ENCODE results near the gene FARP1. TPM values are rescaled to one million over a fixed set of nuclear protein-coding genes. Genes with fewer than 3 reads are reported as not detected.

Gene FARP1
- total and polyA plus RNA-seq, 10 of the 15 experiments (the other 5 are each of a cell fraction or from before 2014, with no cell fraction given): 0.17 to 6.9 (median 0.68) TPM

DNA sequence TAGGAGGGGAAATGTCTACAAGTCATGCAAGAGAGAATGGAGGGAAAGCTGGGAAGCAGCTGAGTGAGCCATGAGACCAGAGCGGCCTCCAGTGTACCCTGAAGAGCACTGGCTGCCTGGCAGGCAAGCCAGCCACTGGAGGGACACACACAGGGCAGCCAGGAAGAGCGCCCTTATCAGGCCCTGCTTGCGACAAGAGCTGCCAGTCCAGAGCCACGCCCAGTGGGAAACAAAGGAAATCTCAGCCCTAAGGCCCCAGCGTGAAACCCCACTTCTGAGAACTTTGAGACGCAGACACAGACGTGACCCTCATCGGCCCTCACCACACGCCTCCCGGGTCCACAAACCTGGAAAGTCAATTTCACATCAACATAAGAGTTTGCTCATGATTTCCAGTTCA lies 329.0 kb downstream of the FARP1 start:
- peaks cover 33 to 54% of the 10 kb centered on the region in 2 experiments for H3K36me3 ChIP-seq (ENCODE audit: control insufficient read depth in 2 of 2, insufficient read depth in 2 of 2, low read length in 1 of 2)
- H4K20me1 ChIP-seq (ENCODE audit: control insufficient read depth, insufficient read depth): no peaks in the 10 kb centered on the region; the same call in 1 of the 2 replicates

DNA sequence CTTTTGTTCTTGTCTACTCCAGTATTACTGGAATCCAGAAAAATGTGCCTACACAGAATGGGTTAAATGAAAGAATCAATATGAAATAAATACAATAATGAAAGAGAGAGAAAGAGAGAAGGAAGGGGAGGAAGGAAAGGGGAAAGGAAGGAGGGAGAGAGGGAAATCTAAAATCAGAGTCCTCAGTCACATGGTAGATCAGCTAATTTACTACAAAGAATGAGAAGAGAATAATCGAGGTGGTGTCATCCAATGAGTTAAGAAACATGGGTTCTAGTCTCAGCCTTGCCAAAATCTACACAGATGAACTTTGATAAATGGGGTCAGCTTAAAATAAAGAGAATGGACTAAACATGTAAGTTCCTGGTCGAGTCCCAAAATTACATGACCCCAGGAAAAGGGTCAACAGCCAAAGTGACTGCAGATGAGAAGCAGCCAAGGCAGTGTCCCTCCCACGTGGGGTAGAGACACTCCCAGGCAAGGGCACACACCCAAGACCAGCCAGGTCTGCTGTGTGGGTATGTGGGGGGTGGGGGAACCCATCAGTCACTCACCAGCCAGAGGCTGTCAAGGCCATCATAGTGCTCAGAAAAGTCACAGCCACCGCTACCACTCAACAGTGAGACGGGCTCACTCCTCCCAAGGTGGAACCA lies 330.4 kb downstream of the FARP1 start:
- SMC1A ChIA-PET (ENCODE audit: uncharacterized antibody, unreplicated experiment): interaction anchor here (2.2 kb wide), 1 partner anchor 10 kb away, joined by 7 read pairs; no protein-coding TSS in a partner anchor
- 69% methylated on average over 5 of the region's 5 CpGs for WGBS (ENCODE audit: insufficient coverage, insufficient replicate concordance, low lambda C conversion rate, missing lambda C conversion rate)
- CTCF ChIA-PET: interaction anchor here (0.6 to 1.3 kb wide), 3 partner anchors 180 to 208 kb away, joined by 3 to 4 read pairs (median 4); no protein-coding TSS in a partner anchor
- in situ Hi-C loops (cut with MboI) (no loop called here), intact Hi-C loops (cut with micrococcal nuclease; ENCODE audit: unreplicated experiment) (no loop called here)
- POLR2A ChIA-PET: no interaction called here
- Histone ChIP-seq H3K9me3 (replicated peaks; ENCODE audit: control insufficient read depth, insufficient read depth, low read length) (no peaks in the 10 kb centered on the region), H3K4me3 (no peak overlapping the region), H3K4me2 (ENCODE audit: control insufficient read depth, insufficient read depth) (no peak overlapping the region), H4K20me1 (ENCODE audit: control insufficient read depth, insufficient read depth) (no peaks in the 10 kb centered on the region; the same call in 1 of the 2 replicates), H3K36me3 (ENCODE audit: control insufficient read depth in 2 of 2, insufficient read depth in 2 of 2, low read length in 1 of 2) (peaks cover 31 to 44% of the 10 kb centered on the region in 2 experiments), H3K79me2 (ENCODE audit: control insufficient read depth, insufficient read depth, low read length) (peaks cover 24% of the 10 kb centered on the region), H3K9ac (ENCODE audit: control insufficient read depth, insufficient read depth, low read length) (no peak overlapping the region), H2AFZ (ENCODE audit: control insufficient read depth, low read depth, low read length) (no peak overlapping the region), H3K27me3 (replicated peaks in 1 of 2; ENCODE audit: control insufficient read depth in 2 of 2, insufficient read depth in 2 of 2, low read length in 1 of 2) (no peaks in the 10 kb centered on the region), H3K4me1 (ENCODE audit: control insufficient read depth, insufficient read depth, low read length) (peaks cover 22% of the 10 kb centered on the region), H3K27ac (ENCODE audit: control insufficient read depth, insufficient read depth) (no peak overlapping the region)
- RAD21 ChIA-PET (ENCODE audit: unreplicated experiment): interaction anchor here (1.7 kb wide), 1 partner anchor 180 kb away, joined by 5 read pairs; no protein-coding TSS in a partner anchor
- FAIRE-seq (no peak), ATAC-seq (no peak), DNase-seq (ENCODE audit: low read depth, low spot score) (no peak)
- BruUV-seq (replicated peaks): no TSS peak
- TF ChIP-seq NKRF (conservative IDR thresholded peaks at IDR 0.05) (no peak), PRDM15 (CRISPR knock-in tag; IDR thresholded peaks at IDR 0.05) (no peak), RBBP5 (conservative IDR thresholded peaks at IDR 0.05) (no peak), MEF2A (IDR thresholded peaks at IDR 0.05; ENCODE audit: insufficient read depth, low read depth, low read length) (no peak), PAX8 (IDR thresholded peaks at IDR 0.05) (no peak), NRF1 (conservative IDR thresholded peaks at IDR 0.05; ENCODE audit: low read depth, low read length) (no peak), HCFC1 (IDR thresholded peaks at IDR 0.05; ENCODE audit: low read length) (no peak), SMC3 (IDR thresholded peaks at IDR 0.05; ENCODE audit: borderline replicate concordance, low read length) (no peak), GABPA (IDR thresholded peaks at IDR 0.05; ENCODE audit: low read depth) (no peak)

More for the DNA sequence above, 329.0 kb downstream of the FARP1 start:
- no peak overlapping the region for H3K27ac ChIP-seq (ENCODE audit: control insufficient read depth, insufficient read depth)
- ATAC-seq: no peak
- H3K27me3 ChIP-seq (replicated peaks in 1 of 2; ENCODE audit: control insufficient read depth in 2 of 2, insufficient read depth in 2 of 2, low read length in 1 of 2): no peaks in the 10 kb centered on the region
- POLR2A ChIA-PET: no interaction called here
- H3K79me2 ChIP-seq (ENCODE audit: control insufficient read depth, insufficient read depth, low read length): peaks cover 14% of the 10 kb centered on the region
- DNase-seq (ENCODE audit: low read depth, low spot score): no peak
- H3K4me1 ChIP-seq (ENCODE audit: control insufficient read depth, insufficient read depth, low read length): peaks cover 9% of the 10 kb centered on the region
- RAD21 ChIA-PET (ENCODE audit: unreplicated experiment): interaction anchor here (1.7 kb wide), 1 partner anchor 182 kb away, joined by 5 read pairs; no protein-coding TSS in a partner anchor
- no peaks in the 10 kb centered on the region for H3K9me3 ChIP-seq (replicated peaks; ENCODE audit: control insufficient read depth, insufficient read depth, low read length)
- 89% methylated on average over 10 of the region's 10 CpGs for WGBS (ENCODE audit: insufficient coverage, insufficient replicate concordance, low lambda C conversion rate, missing lambda C conversion rate)
- intact Hi-C loops (cut with micrococcal nuclease; ENCODE audit: unreplicated experiment) (no loop called here), in situ Hi-C loops (cut with MboI) (no loop called here)
- no peak for TF ChIP-seq TCF12 (IDR thresholded peaks at IDR 0.05; ENCODE audit: low read depth, low read length)
- no peak for FAIRE-seq
- no TSS peak for BruUV-seq (replicated peaks)
- SMC1A ChIA-PET (ENCODE audit: uncharacterized antibody, unreplicated experiment): interaction anchor here (2.2 kb wide), 1 partner anchor 11 kb away, joined by 7 read pairs; no protein-coding TSS in a partner anchor
- no peak overlapping the region for H2AFZ ChIP-seq (ENCODE audit: control insufficient read depth, low read depth, low read length)
- no peak overlapping the region for H3K4me3 ChIP-seq
- no peak overlapping the region for H3K9ac ChIP-seq (ENCODE audit: control insufficient read depth, insufficient read depth, low read length)
- CTCF ChIA-PET: interaction anchor here (1.1 to 6.5 kb wide), 2 partner anchors 85 to 181 kb away, joined by 3 to 54 read pairs; no protein-coding TSS in a partner anchor
- no peak overlapping the region for H3K4me2 ChIP-seq (ENCODE audit: control insufficient read depth, insufficient read depth)
